IPS-NIHi11 (cell line): ENCODE measurements around the gene PEX13.
"Not testable (repeated sequence)": the region's sequence is repeated elsewhere in the genome, so short reads cannot be mapped to it uniquely, and the experiment has no call there.

Experiments
- DNase-seq: peaks from one replicate; pipeline ENCODE4 v3.0.0; 2012; ENCODE audit warnings: mixed read lengths, low spot score

Gene PEX13

GRCh38 chr2:61009355-61009754 is 8.2 kb upstream of the PEX13 start:
- DNase-seq, result no peak

GRCh38 chr2:61011678-61012077 is 5.8 kb upstream of the PEX13 start:
- no peak for DNase-seq

- not testable (repeated sequence) for DNase-seq
Observed at GRCh38 chr2:61012303-61012702, 5.2 kb upstream of the PEX13 start.

- no peak for DNase-seq
Observed at GRCh38 chr2:61013382-61013781, 4.1 kb upstream of the PEX13 start.

GRCh38 chr2:61014763-61015162 is 2.8 kb upstream of the PEX13 start:
- no peak for DNase-seq

DNA sequence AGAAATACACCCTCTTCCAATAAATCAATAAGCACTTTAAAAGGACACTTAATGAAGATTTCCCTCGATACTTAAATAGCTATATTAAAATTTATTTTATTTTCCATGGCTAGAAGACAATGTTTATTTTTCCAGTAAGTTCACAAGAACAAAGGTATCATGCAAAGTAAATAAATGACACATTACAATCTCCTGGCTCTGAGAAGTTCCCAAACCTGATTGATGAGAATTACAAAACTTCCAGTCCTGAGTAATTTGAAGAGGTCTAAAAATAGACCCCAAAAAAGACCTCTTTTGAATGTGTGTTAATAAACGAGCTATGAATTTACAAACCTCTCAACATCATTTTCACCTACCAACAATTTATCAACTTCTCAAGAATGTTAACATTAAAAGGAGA is 1.5 kb upstream of the PEX13 start:
- no peak for DNase-seq

DNA sequence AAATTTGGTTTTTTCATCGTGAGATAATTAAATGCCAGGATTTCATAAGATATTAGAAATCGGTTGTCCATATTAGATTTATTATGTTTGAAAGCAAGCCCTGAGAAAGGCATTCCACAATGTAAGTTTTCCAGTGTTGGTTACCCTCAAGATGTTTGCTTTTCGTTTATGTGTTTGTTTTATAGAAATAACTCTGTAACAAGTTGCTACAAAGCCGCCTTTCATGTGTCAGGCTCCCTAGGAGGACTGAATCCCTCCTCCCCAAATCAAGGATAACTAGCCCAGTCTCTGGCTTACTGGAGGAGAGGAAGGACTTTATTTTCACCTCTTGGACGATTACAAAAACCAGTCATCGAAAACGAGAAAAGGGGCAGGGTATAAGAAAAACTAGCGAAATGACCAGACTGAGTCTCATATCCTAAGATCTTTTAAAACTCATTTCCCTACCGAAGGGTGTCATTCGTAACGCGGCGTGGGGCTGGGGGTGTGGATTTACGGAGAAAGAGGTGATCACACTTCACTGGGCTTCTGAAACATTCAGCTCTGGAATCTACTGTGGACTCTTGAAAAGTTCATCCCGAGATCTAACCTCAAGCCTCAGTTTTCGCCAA is 1.0 kb upstream of the PEX13 start:
- DNase-seq, result peak; percentile 5

DNA sequence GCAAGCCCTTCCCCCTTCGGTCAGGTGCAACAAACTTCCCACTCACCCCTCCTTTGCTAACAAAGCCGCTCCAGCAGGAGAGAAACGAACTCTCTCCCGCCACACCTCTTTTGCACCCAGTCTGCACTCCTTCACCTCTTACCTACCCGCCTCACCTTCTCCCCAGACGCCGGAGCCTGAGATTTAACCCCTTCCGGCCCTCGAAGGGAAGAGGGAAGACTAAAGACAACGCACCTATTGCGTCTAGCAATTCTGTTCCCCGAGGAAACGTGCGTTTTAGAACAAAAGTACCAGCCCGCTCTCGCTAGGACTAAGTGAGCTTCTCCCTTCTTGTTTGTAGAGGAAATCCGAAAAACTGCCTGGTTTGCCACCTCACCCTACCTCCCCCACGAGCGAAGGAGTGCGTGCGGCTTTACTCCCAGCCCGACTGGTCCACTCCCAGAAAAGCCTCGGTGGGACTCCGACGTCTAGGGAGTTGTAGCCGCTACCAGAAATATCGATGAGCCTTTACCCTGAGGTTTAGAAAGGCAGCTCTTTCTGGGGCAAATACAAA is 441 bp upstream of the PEX13 start:
- DNase-seq, result peak; percentile 81

DNA sequence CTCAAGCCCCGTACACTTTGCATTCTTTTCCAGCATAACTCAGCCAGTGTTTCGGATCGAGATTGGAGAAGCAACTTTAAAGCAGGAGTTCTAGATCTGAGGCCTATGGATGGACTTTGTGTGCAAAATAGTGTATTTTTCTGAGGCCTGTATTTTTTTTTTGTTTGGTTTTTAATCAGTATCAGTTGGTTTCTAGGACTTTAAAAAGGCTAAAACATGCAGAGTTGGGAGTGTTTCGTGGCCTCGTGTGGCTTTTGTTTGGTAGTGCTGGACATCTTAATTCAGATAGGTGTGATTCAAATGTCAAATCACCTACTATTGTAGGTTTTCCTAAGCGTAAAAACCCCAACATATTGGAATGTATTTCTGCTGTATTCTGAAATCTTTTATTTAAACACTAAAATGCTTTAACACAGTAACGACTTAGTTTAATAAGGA is 817 bp downstream of the PEX13 start:
- DNase-seq, result no peak

GRCh38 chr2:61018798-61019197 is 1.3 kb downstream of the PEX13 start:
- DNase-seq, result no peak

GRCh38 chr2:61021228-61021660 is 3.7 kb downstream of the PEX13 start:
- no peak for DNase-seq

DNA sequence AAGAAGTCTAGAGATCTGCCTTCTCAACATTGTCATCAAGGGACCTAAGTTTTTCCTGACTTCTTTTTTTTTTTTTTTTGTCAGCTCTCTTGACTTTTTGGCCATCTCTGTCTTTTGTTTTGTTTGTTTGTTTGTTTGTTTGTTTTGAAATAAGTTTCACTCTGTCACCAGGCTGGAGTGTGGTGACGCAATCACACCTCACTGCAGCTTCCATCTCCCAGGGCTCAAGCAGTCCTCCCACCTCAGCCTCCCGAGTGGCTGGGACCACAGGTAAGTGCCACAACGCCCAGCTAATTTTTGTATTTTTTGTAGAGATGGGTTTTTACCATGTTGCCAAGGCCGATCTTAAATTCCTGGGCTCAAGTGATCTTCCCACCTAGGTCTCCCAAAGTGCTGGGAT is 6.2 kb downstream of the PEX13 start:
- no peak for DNase-seq

DNA sequence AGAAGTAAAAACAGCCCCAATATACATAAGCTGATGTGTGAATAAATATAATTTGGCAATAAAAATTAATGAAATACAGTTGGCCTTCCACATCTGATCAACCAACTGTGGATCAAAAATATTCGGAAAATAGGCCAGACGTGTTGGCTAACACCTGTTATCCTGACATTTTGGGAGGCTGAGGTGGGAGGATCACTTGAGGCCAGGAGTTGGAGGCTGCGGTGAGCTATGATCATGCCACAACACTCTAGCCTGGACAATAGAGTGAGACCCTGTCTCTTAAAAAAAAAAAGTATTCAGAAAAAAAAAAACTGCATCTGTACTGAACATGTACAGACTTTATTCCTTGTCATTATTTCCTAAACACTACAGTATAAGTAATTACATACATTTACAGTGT is 12.0 kb downstream of the PEX13 start:
- DNase-seq, result no peak

DNA sequence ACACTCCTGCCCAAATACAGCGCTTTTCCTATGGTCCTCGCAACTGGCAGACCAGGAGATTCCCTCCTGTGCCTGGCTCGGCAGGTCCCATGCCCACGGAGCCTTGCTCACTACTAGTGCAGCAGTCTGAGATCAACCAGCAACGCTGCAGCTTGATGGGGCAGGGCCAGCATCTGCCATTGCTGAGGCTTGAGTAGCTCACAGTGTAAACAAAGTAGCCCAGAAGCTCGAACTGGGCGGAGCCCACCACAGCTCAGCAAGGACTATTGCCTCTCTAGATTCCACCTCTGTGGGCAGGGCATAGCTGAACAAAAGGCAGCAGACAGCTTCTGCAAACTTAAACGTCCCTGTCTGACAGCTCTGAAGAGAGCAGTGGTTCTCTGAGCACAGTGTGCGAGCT is 17.1 kb downstream of the PEX13 start:
- DNase-seq, result not testable (repeated sequence)

DNA sequence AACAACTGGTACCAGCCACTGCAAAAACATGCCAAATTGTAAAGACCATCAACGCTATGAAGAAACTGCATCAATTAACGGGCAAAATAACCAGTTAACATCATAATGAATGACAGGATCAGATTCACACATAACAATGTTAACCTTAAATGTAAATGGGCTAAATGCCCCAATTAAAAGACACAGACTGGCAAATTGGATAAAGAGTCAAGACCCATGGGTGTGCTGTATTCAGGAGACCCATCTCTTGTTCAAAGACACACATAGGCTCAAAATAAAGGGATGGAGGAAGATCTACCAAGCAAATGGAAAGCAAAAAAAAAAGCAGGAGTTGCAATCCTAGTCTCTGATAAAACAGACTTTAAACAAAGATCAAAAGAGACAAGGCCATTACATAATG is 19.1 kb downstream of the PEX13 start:
- not testable (repeated sequence) for DNase-seq

- DNase-seq, result no peak
Observed at GRCh38 chr2:61042807-61043206, 25.3 kb downstream of the PEX13 start.

DNA sequence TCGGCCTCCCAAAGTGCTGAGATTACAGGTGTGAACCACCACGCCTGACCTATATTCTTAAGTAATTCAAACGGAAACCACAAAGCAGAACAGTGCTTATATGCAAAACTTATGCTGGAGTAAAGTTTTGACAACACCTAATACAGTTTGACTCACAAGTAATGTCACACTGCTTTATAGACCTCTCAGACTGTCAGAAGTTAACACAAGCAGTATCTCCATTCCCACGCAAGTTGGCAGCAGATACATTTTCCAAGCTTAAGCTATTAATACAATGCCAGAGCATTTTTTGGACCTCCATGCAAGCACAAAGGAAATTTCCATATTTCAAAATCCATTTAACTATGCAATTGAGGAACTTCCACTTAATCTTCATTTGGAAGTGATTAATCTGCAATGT is 27.1 kb downstream of the PEX13 start:
- no peak for DNase-seq

DNA sequence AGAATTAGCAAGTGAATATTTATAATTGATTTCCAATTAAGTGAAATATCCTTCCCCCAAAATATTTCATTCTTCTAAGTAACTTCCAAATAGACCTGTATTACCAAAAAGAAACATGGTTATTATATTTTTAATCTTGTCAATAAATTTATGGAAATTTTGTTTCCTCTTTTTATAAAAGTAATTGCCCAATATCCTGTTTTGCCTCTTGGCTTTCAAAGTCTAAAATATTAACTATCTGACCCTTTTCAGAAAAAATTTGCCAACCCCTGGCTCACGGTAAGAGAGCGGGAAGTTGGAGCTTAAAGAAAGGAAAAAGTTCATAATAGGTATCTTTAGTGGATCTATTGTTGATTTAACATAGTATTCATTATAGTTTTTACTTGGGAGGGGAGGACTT is 27.7 kb downstream of the PEX13 start:
- no peak for DNase-seq

- no peak for DNase-seq
Observed at GRCh38 chr2:61045999-61046398, 28.5 kb downstream of the PEX13 start.

DNA sequence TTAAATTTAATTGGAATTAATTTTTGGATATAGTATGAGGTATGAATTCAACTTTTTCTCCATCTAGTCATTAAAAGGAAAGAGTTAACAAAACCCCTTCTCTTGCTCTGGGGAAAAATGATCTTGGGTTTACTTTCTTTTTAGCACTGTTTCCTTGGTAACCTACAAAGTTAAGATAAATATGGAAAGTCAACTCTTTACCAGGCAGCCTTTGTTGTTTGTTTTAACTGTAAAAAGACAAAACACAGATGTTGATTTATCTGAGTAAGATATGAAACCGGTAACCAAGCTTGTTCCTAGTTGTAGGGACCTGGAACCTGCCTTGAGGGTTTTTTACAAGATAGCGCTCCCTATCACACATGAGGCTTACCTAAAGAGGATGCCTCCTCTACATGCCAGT is 38.0 kb downstream of the PEX13 start:
- DNase-seq, result no peak

DNA sequence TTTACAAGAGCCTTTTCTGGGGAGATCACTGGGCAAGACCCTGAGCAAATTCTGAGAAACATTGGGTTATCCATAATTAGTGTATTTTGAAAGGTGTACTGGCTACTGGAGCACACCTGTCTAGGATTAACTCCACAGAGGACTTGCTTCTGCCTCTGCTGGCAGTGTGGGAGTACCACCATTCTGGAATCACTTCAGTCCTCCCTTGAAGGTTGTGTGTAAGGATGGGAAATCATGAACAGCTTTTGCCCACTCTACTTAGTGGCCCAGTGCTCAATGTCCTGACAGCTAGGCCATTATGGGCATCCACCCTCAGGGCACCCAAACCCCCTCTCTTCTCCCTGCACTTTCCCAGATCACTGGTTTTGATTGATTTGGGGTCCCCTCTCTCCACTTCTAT is 40.0 kb downstream of the PEX13 start:
- peak; percentile 3 for DNase-seq

- DNase-seq, result no peak
Observed at GRCh38 chr2:61059382-61059781, 41.9 kb downstream of the PEX13 start.

DNA sequence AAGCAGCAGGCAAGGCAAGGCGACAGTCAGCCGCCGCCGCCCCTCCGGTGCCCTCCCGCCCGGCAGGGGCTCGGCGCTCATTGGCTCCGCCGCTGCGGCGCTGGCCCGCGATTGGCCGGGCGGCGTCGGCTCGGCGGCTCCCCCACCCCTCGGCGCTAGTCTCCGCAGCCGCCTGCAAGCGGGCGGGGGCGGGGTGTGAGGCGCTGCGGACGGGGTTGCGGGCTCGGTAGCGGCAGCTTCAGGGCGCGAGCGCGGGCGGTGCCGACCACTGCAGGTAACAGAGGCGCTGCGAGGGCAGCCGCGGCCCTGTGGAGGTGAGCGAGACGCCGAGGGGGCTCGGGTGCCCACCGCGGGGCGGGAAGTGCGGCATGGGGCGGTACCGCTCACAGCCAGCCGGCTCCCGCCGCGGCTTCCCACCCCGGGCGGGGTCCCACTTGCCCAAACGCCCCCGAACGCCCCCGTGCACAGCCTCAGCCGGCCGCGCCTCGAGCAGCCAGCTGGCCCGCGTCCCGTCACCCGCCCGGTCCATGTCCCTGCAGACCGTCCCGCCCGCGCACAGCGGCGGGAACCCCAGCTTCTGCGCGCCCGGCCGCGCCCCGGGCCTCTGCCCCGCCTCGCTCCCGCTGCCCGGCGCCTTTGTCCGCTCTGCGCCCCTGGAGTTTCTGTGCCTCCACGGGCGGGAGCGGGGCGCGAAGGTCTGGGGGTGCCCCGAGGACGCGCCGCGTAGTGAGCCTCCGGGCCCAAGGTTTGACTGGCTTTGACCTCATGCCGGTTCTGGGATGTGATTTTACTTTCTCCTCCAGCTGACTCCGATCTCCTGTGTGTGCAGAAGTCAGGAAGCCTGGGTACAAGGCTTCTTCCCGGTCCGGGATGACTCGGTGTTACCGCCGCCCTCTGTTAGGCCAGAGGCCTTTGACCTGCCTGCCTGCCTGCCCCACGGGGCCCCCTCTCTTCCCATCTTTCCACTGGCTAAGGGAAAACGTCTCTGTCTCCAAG is 48.5 kb downstream of the PEX13 start, which contains the start of gene SANBR:
TSS of gene SANBR (plus strand) at position 158 of the 996 bp plus-strand sequence. CDS start 4,480 bp downstream, outside the sequence.
- peak; percentile 97 for DNase-seq
